Cardiac septum (tissue), 1 donor: Measurements from ENCODE around the gene KLRD1. TPM values are rescaled to one million over a fixed set of nuclear protein-coding genes. Genes with fewer than 3 reads are reported as not detected.
"Not testable (repeated sequence)": the region's sequence is repeated elsewhere in the genome, so short reads cannot be mapped to it uniquely, and the experiment has no call there.

ENCODE experiments used
- DNase-seq: peaks from one replicate; pipeline ENCODE4 v3.0.0-alpha.2; 2020; ENCODE audit warnings: low spot score
- intact Hi-C: fragments of 100-400 bp; cut with DNase I; formaldehyde crosslinking; loops from one replicate; pipeline ENCODE4 v1.14.0; 2022
- long read RNA-seq: library from polyadenylated mRNA; unstranded; transcript quantifications from one replicate; pipeline ENCODE4 v2.0.0, GENCODE V29; 2021
- total RNA-seq: library from RNA; stranded (reverse); fragmentation: NEBNext Ultra II Directional; extraction: Animal tissue kit (Norgen Biotek cat#: 25700); gene quantifications from one replicate; pipeline ENCODE4 v1.2.1, GENCODE V29; 2021
- donor health status: DM: no; HTN: no; CAD: no.

Gene KLRD1
- total RNA-seq, result 1.1 TPM
- long read RNA-seq, partial matches to known transcripts, result 0 of 1 reads
- long read RNA-seq, other reads (novel, unspliced or antisense), result 1 of 1 reads

DNA sequence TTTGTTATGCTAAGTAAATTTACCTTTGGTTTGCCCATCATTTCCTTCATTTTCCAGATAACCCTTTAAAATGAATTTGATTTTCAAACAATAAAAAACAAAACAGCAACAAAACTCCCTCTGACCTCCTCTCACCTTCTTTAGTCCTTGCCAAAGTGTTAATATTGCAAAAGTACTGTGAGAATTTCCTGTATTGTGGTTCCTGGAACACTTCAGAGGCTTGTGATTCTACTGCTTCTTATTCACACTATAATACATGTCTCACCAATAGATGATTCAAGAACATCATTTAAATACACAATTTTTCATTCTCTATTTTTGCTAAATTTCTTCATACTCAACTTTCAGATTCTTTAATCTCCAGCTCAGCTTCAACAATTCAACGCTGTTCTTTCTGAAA lies at the start of gene KLRD1:
Gene KLRD1, plus strand, starts transcription at position 241 of the 400 bp plus-strand sequence. CDS start 208 bp downstream, outside the sequence.
- no peak for DNase-seq
- intact Hi-C loops, result no loop called here

DNA sequence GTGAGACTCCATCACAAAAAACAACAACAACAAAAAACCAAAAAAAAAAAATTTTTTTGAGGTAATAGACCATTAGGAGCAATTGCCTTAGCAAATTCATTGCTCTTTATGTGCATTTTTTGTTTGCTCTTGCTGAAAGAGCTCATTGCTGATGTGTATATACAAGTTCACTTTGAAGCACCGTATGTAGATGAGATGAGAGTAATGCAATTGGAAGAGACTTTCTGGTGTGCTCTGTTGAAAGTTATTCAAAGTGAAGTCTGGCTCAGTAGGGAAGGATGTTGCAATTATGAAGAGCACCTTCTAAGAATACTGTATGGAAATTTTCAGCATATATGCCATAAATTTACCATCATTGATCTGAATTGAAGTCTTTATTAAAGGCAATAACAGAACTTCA lies 46.7 kb upstream of the KLRD1 start:
- DNase-seq, result no peak
- intact Hi-C loops, result no loop called here

GRCh38 chr12:10268037-10268436 lies 39.6 kb upstream of the KLRD1 start:
- intact Hi-C loops, result no loop called here

GRCh38 chr12:10272467-10272866 lies 35.2 kb upstream of the KLRD1 start:
- no peak for DNase-seq
- intact Hi-C loops, result no loop called here

More at GRCh38 chr12:10268037-10268436, 39.6 kb upstream of the KLRD1 start:
- no peak for DNase-seq

- intact Hi-C loops, result no loop called here
- DNase-seq, result no peak
These were observed 30.9 kb upstream of the KLRD1 start for GRCh38 chr12:10276774-10277173.

GRCh38 chr12:10278104-10278503 lies 29.6 kb upstream of the KLRD1 start:
- intact Hi-C loops, result no loop called here
- no peak for DNase-seq

DNA sequence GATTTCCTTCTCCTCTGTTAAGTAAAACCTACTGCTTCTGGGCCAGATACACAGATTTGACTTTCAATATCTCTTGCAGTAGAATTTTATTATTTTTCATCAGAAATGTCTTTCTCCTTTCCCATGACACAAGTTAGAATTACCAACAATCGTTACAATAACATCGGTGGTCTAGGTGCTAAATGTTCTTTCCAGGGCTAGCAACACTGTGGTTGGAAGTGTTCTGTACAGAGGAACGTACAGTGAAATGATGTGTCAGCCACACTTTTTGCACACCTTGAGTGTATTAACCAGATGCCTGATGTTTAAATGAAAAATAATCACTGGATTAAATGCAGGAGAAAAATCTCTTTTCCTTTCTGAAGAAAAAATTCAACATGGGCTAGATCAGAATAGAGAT lies 27.7 kb upstream of the KLRD1 start:
- intact Hi-C loops, result no loop called here
- DNase-seq, result no peak

DNA sequence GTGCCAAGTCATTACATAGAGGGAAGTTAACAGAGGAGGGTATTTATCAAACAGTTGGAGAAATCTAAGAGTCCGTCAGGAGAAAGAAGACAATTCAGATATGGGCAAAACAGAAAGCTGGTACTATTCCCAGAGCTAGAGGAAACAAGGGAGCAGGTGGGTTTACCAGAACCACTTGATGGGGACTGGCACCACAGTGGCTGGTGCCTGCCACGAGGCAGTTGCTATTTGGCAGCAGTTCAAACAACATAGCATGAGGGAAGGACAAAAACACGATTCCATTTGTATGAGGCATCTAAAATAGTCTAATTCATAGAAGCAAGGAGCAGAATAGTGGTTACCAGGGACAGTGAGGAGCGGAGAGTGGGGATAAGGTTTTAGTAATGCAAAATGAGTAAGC lies 24.6 kb upstream of the KLRD1 start:
- no peak for DNase-seq
- intact Hi-C loops, result no loop called here

GRCh38 chr12:10285919-10286318 lies 21.8 kb upstream of the KLRD1 start:
- intact Hi-C loops, result no loop called here
- DNase-seq, result no peak

- DNase-seq, result no peak
- intact Hi-C loops, result no loop called here
These were observed 18.5 kb upstream of the KLRD1 start for GRCh38 chr12:10289005-10289754.

- no peak for DNase-seq
- intact Hi-C loops, result no loop called here
These were observed 16.6 kb upstream of the KLRD1 start for GRCh38 chr12:10291030-10291429.

- intact Hi-C loops, result no loop called here
These were observed 14.5 kb upstream of the KLRD1 start for GRCh38 chr12:10293151-10293550.

DNA sequence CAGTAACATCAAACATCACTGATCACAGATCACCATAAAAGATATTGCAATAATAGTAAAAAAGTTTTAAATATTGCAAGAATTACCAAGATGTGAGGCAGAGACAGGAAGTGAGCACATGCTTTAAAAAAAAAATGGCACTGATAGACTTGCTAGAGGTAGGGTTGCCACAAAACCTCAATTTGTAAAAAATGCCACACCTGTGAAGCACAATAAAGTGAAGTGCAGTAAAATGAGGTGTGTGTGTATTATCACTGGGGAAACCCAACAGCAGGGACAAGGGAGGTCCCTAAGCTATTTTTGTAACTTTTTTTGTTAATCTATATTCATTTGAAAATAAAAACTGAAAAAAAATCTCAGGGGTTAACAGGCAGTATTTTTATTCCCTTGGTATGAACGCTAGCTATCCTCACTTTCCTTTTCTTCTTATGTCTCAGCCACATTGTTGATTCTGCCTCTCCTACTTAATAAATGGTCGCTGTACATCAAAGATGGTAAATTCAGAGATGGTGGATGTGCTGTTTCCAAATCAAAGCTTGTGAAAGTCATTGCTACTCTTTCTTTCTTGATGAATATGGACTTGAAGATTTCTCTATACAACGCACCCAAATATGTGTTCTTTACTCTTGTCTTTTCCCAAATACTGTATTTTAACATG lies 14.0 kb upstream of the KLRD1 start:
- DNase-seq, result no peak
- intact Hi-C loops, result no loop called here

More at GRCh38 chr12:10293151-10293550, 14.5 kb upstream of the KLRD1 start:
- DNase-seq, result no peak

GRCh38 chr12:10301103-10301502 lies 6.6 kb upstream of the KLRD1 start:
- no peak for DNase-seq
- intact Hi-C loops, result no loop called here

DNA sequence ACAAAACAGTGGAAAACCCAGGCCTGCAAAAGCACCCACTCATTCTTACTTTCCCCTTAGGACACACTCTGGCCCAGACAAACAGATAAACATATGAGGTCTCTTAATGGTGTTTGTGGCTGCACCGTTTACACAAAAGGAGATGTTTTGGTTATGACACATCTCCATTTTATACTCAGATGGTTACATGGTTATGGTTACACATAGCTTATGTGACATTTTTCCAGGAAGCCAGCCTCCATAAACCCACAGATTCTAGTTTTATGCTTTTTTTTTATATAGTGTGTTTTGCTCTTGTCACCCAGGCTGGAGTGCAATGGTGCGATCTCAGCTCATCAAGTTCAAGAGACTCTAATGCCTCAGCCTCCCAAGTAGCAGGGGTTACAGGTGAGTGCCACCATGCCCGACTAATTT lies 3.5 kb upstream of the KLRD1 start:
- no peak for DNase-seq
- intact Hi-C loops, result no loop called here

DNA sequence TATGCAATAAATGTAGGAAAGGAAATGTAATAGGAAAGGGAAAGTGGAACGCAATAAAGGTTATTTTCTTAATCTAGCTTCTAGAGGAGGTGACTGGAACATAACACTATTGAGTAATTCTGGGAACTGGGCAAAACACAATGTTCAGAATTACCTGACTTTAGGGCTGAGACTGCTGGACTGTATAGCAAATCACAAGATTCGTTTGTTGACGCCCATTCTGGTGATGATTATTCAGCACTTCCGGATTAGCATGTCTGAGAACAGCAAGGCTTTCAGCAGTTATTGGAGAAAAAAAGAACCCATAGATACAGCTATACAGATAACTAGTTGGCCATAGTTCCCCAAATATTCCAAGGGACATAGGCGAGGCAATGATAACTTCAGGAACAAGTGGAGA lies 2.3 kb upstream of the KLRD1 start:
- intact Hi-C loops, result no loop called here
- no peak for DNase-seq

DNA sequence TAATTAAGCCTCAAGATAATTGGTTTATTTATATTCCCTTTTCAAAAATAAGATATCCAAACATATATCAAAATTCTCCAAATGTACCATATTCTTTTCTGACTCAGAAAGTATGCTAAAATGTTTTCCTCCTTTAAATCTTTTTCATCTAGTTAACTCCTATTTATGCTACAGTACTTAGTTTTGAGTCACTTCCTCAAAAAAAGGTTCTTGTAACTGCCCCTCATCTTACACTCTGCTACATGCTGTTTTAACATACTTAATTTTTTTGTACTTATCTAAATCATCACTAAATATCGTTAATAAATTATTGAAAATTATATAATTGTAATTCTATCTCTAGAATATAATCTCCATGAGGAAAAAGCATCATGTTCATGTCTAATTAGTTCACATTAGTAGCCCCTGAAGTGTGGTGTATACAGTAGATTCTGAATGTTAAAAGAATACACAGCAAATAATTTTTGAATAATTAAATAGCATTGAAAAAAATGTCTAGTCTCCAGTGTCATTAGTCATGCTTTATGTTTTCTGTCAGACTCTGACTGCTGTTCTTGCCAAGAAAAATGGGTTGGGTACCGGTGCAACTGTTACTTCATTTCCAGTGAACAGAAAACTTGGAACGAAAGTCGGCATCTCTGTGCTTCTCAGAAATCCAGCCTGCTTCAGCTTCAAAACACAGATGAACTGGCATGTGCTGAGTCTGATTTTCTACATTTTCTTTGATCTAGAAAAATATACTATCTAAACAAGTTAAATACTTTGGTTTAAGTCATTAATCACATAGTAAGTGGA lies 3.5 kb downstream of the KLRD1 start:
- DNase-seq, result no peak

DNA sequence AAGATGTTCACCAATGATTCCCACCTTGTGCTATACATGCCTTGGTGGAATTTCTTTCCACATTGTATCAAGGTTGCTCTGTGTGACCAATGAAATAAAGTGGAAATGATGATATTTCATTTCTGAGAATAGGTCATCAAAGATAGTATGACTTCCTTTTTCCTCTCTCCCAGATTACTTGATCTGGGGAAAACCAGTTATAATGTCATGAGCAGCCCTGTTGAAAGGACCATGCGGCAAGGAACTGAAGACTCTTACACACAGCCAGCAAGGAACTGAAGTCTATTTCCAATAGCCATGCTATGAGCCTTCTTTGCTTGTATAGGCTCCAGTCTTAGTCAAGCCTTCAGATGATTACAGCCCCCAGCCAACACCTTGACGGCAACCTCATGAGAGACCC lies 11.7 kb downstream of the KLRD1 start:
- intact Hi-C loops, result no loop called here
- DNase-seq, result no peak

More for the DNA sequence above, 3.5 kb downstream of the KLRD1 start:
- intact Hi-C loops, result no loop called here

DNA sequence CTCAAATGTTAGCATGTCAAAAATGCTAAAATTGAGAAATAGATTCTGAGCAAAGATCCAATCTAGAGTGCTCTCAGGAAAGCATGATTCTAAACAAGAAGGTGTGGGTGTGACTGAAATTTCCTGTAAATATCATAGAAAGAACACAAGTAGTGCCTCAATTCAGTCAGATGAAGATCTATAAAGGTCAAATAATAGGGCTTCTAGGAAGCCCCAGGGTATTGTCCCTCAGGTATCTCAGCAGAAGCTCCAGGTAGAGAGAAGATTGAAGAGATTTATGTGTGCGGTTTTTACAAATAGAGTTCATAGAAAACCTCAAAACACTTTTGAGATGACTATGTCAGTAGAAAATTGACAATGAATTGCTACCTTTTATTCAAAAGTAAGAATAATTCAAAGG lies 13.0 kb downstream of the KLRD1 start:
- no peak for DNase-seq
- intact Hi-C loops, result no loop called here

GRCh38 chr12:10328691-10329090 lies 21.0 kb downstream of the KLRD1 start:
- DNase-seq, intact Hi-C loops: not testable (repeated sequence)
